Trophoblast cell (in vitro differentiated cells and primary cell): ENCODE measurements around the gene RIC8A.

Experiments
- DNase-seq, 2 donors: peaks; one replicate each; pipeline ENCODE4 v3.0.0-alpha.2; 2016
- H2AFZ ChIP-seq: 2 replicates; pipeline ENCODE4 v1.6.1; 2013; ENCODE audit warnings: low read length, moderate library complexity, mild to moderate bottlenecking; ENCODE audit not compliant: insufficient read depth, poor library complexity
- H2AK5ac ChIP-seq: 2 replicates; pipeline ENCODE4 v1.6.1; 2013; ENCODE audit warnings: mild to moderate bottlenecking, low read length
- H2BK120ac ChIP-seq: 2 replicates; pipeline ENCODE4 v1.6.1; 2013; ENCODE audit warnings: low read length, mild to moderate bottlenecking, moderate library complexity; ENCODE audit not compliant: insufficient read depth, poor library complexity
- H2BK12ac ChIP-seq: 2 replicates; pipeline ENCODE4 v1.6.1; 2013; ENCODE audit warnings: mild to moderate bottlenecking, low read length, moderate library complexity
- H2BK5ac ChIP-seq: 2 replicates; pipeline ENCODE4 v1.6.1; 2013; ENCODE audit warnings: low read length, low read depth, moderate library complexity, mild to moderate bottlenecking; ENCODE audit not compliant: poor library complexity
- H3K14ac ChIP-seq: 2 replicates; pipeline ENCODE4 v1.6.1; 2013; ENCODE audit warnings: mild to moderate bottlenecking, low read length
- H3K18ac ChIP-seq: 2 replicates; pipeline ENCODE4 v1.6.1; 2013; ENCODE audit warnings: mild to moderate bottlenecking, low read length
- H3K23ac ChIP-seq: 2 replicates; pipeline ENCODE4 v1.6.1; 2013; ENCODE audit warnings: low read length
- H3K27ac ChIP-seq: 2 replicates; pipeline ENCODE4 v1.5.1; 2013; ENCODE audit warnings: low read depth, mild to moderate bottlenecking, inconsistent platforms, low read length, moderate library complexity
- H3K27me3 ChIP-seq: 2 replicates; pipeline ENCODE4 v1.6.1; 2013; ENCODE audit warnings: inconsistent platforms, mild to moderate bottlenecking, low read length, moderate library complexity; ENCODE audit not compliant: insufficient read depth
- H3K36me3 ChIP-seq, 2 experiments: 1 replicate in 1 of 2; 2 replicates in 1 of 2; pipeline ENCODE4 v1.6.1; 2013; ENCODE audit warnings: low read length in 2 of 2, mild to moderate bottlenecking in 2 of 2, moderate library complexity in 1 of 2; ENCODE audit not compliant: insufficient read depth in 2 of 2, control insufficient read depth in 1 of 2
- H3K4ac ChIP-seq: 2 replicates; pipeline ENCODE4 v1.6.1; 2013; ENCODE audit warnings: low read depth, mild to moderate bottlenecking, low read length, moderate library complexity
- H3K4me1 ChIP-seq, 2 experiments: 1 replicate in 1 of 2; 2 replicates in 1 of 2; pipeline ENCODE4 v1.6.1; 2013; ENCODE audit warnings: low read length in 2 of 2, mild to moderate bottlenecking in 2 of 2, moderate library complexity in 1 of 2; ENCODE audit not compliant: insufficient read depth in 2 of 2, control insufficient read depth in 1 of 2
- H3K4me2 ChIP-seq: 2 replicates; pipeline ENCODE4 v1.6.1; 2013; ENCODE audit warnings: inconsistent platforms, mild to moderate bottlenecking, low read length, moderate library complexity
- H3K4me3 ChIP-seq: 2 replicates; pipeline ENCODE4 v1.5.1; 2013; ENCODE audit warnings: mild to moderate bottlenecking, low read depth, low read length, inconsistent platforms
- H3K79me1 ChIP-seq: one replicate; pipeline ENCODE4 v1.6.1; 2013; ENCODE audit warnings: low read length
- H3K79me2 ChIP-seq: 2 replicates; pipeline ENCODE4 v1.6.1; 2013; ENCODE audit warnings: low read length, mild to moderate bottlenecking; ENCODE audit not compliant: control insufficient read depth, insufficient read depth, poor library complexity
- H3K9ac ChIP-seq: 2 replicates; pipeline ENCODE4 v1.6.1; 2013; ENCODE audit warnings: mild to moderate bottlenecking, low read length
- H3K9me3 ChIP-seq: 2 replicates; pipeline ENCODE4 v1.6.1; 2013; ENCODE audit warnings: low read depth, mild to moderate bottlenecking, control low read depth, inconsistent platforms, low read length; ENCODE audit not compliant: insufficient read depth
- H4K12ac ChIP-seq: 2 replicates; pipeline ENCODE4 v1.6.1; 2013; ENCODE audit warnings: low read depth, mild to moderate bottlenecking, low read length, moderate library complexity
- H4K8ac ChIP-seq: 2 replicates; pipeline ENCODE4 v1.6.1; 2013; ENCODE audit warnings: low read depth, mild to moderate bottlenecking, low read length, moderate library complexity
- H4K91ac ChIP-seq: one replicate; pipeline ENCODE4 v1.6.1; 2013; ENCODE audit warnings: low read depth, mild to moderate bottlenecking, low read length, moderate library complexity
- WGBS: extraction: QIAGEN DNeasy Blood & Tissue Kit; methylation state at CpG from one replicate; pipeline ENCODE4 v1.1.7; 2013; ENCODE audit warnings: missing lambda C conversion rate; ENCODE audit not compliant: insufficient read length, insufficient coverage; ENCODE audit errors: extremely low coverage; 5-methylcytosine and 5-hydroxymethylcytosine counted together

Gene RIC8A

GRCh38 chr11:253160-253885 lies 45.8 kb downstream of the RIC8A start:
- H3K27ac ChIP-seq = no peak overlapping the region
- no peak overlapping the region for H2BK120ac ChIP-seq
- no peaks in the 10 kb centered on the region for H3K79me2 ChIP-seq
- no peak for DNase-seq
- no peak overlapping the region for H2BK5ac ChIP-seq
- H3K4me2 ChIP-seq = no peak overlapping the region
- H3K36me3 ChIP-seq = peaks cover 35 to 47% of the 10 kb centered on the region in 2 experiments
- no peak overlapping the region for H3K4me3 ChIP-seq
- peaks cover 4% of the 10 kb centered on the region for H3K9me3 ChIP-seq
- H2AFZ ChIP-seq = no peak overlapping the region
- no peaks in the 10 kb centered on the region for H3K79me1 ChIP-seq
- H3K18ac ChIP-seq = no peak overlapping the region
- no peak overlapping the region for H4K91ac ChIP-seq
- H2BK12ac ChIP-seq = no peak overlapping the region
- no peaks in the 10 kb centered on the region for H3K27me3 ChIP-seq
- no peak overlapping the region for H3K9ac ChIP-seq
- H2AK5ac ChIP-seq = no peak overlapping the region
- no CpG with 5 or more reads among the region's 13 CpGs for WGBS
- H4K8ac ChIP-seq = no peak overlapping the region
- no peaks in the 10 kb centered on the region for H3K4me1 ChIP-seq
- peak overlapping the region; percentile 25 for H4K12ac ChIP-seq
- no peak overlapping the region for H3K4ac ChIP-seq
- no peak overlapping the region for H3K14ac ChIP-seq
- H3K23ac ChIP-seq = no peak overlapping the region

GRCh38 chr11:253886-254270 lies 46.4 kb downstream of the RIC8A start:
- H3K79me2 ChIP-seq = no peaks in the 10 kb centered on the region
- peaks cover 31 to 43% of the 10 kb centered on the region in 2 experiments for H3K36me3 ChIP-seq
- no peak overlapping the region for H2BK5ac ChIP-seq
- H3K4me2 ChIP-seq = no peak overlapping the region
- no peak for DNase-seq
- no peak overlapping the region for H2BK120ac ChIP-seq
- H4K12ac ChIP-seq = peak overlapping the region; percentile 25
- peaks cover 4% of the 10 kb centered on the region for H3K9me3 ChIP-seq
- H2AFZ ChIP-seq = no peak overlapping the region
- H2AK5ac ChIP-seq = no peak overlapping the region
- H3K27me3 ChIP-seq = no peaks in the 10 kb centered on the region
- WGBS = no CpG with 5 or more reads among the region's 5 CpGs
- no peak overlapping the region for H4K91ac ChIP-seq
- H3K18ac ChIP-seq = no peak overlapping the region
- peak overlapping the region; percentile 4 for H3K9ac ChIP-seq
- H2BK12ac ChIP-seq = no peak overlapping the region
- no peaks in the 10 kb centered on the region for H3K4me1 ChIP-seq
- H3K79me1 ChIP-seq = no peaks in the 10 kb centered on the region
- no peak overlapping the region for H3K4me3 ChIP-seq
- no peak overlapping the region for H4K8ac ChIP-seq
- H3K23ac ChIP-seq = no peak overlapping the region
- H3K27ac ChIP-seq = no peak overlapping the region
- H3K14ac ChIP-seq = no peak overlapping the region
- no peak overlapping the region for H3K4ac ChIP-seq

GRCh38 chr11:255176-255575 lies 47.7 kb downstream of the RIC8A start:
- Histone ChIP-seq H3K4me3 (no peak overlapping the region), H3K4me2 (no peak overlapping the region), H3K36me3 (peaks cover 28 to 36% of the 10 kb centered on the region in 2 experiments), H3K9ac (no peak overlapping the region), H3K27me3 (no peaks in the 10 kb centered on the region), H3K4ac (no peak overlapping the region), H2BK5ac (no peak overlapping the region), H3K9me3 (peaks cover 4% of the 10 kb centered on the region), H3K23ac (no peak overlapping the region), H3K27ac (no peak overlapping the region), H2AK5ac (no peak overlapping the region), H4K8ac (no peak overlapping the region), H4K91ac (no peak overlapping the region), H3K4me1 (no peaks in the 10 kb centered on the region), H3K79me1 (no peaks in the 10 kb centered on the region), H2AFZ (no peak overlapping the region), H4K12ac (no peak overlapping the region), H2BK12ac (no peak overlapping the region), H3K79me2 (no peaks in the 10 kb centered on the region), H3K18ac (no peak overlapping the region), H2BK120ac (no peak overlapping the region), H3K14ac (no peak overlapping the region)
- no peak for DNase-seq
- WGBS = no CpG with 5 or more reads among the region's 3 CpGs

- Histone ChIP-seq H4K8ac (no peak overlapping the region), H3K18ac (no peak overlapping the region), H2AFZ (no peak overlapping the region), H3K23ac (no peak overlapping the region), H3K4me2 (no peak overlapping the region), H3K36me3 (peaks cover 26 to 30% of the 10 kb centered on the region in 2 experiments), H4K12ac (no peak overlapping the region), H3K27ac (no peak overlapping the region), H3K9me3 (peaks cover 4% of the 10 kb centered on the region), H2BK12ac (no peak overlapping the region), H2BK120ac (no peak overlapping the region), H2BK5ac (no peak overlapping the region), H3K79me1 (no peaks in the 10 kb centered on the region), H3K79me2 (no peaks in the 10 kb centered on the region), H4K91ac (no peak overlapping the region), H3K27me3 (no peaks in the 10 kb centered on the region), H3K4me3 (no peak overlapping the region), H3K14ac (no peak overlapping the region), H3K4ac (no peak overlapping the region), H3K4me1 (no peaks in the 10 kb centered on the region), H3K9ac (no peak overlapping the region), H2AK5ac (no peak overlapping the region)
- no peak for DNase-seq
- WGBS = 100% methylated on average over 2 of the region's 2 CpGs
Observed at GRCh38 chr11:255816-256215, 48.3 kb downstream of the RIC8A start.
